HG03469 (cell line): Measurements from ENCODE around the gene KYAT1.
A peak's percentile ranks its signal among the peaks of the same experiment; 100 is the strongest.
"Not testable (repeated sequence)": the region's sequence is repeated elsewhere in the genome, so short reads cannot be mapped to it uniquely, and the experiment has no call there.

Experiments used
- ATAC-seq: cut with Tn5 transposase; IDR thresholded peaks from one replicate; pipeline ENCODE4 v1.9.1; 2021; ENCODE audit warnings: mild to moderate bottlenecking, moderate library complexity, moderate number of reproducible peaks; ENCODE audit not compliant: unreplicated experiment

KYAT1 gene

GRCh38 chr9:128843171-128843570, 38.6 kb downstream of the KYAT1 start:
- ATAC-seq, result not testable (repeated sequence)

GRCh38 chr9:128841694-128842492, 39.9 kb downstream of the KYAT1 start:
- no peak for ATAC-seq

GRCh38 chr9:128840524-128840923, 41.2 kb downstream of the KYAT1 start:
- no peak for ATAC-seq

GRCh38 chr9:128838338-128838737, 43.4 kb downstream of the KYAT1 start:
- ATAC-seq, result no peak

GRCh38 chr9:128836509-128837145, 45.1 kb downstream of the KYAT1 start:
- no peak for ATAC-seq

- ATAC-seq, result no peak
Measured at GRCh38 chr9:128835246-128836210, 46.2 kb downstream of the KYAT1 start.

- no peak for ATAC-seq
Measured at GRCh38 chr9:128833696-128834095, 48.1 kb downstream of the KYAT1 start.

- ATAC-seq, result peak; percentile 91
Measured at GRCh38 chr9:128829477-128830251, 52.1 kb downstream of the KYAT1 start, which contains the start of gene SPOUT1. Gene SPOUT1, minus strand, starts transcription at chr9:128829794. Its CDS starts 14 bp downstream, at chr9:128829780.

- ATAC-seq, result no peak
Measured at GRCh38 chr9:128828719-128829452, 52.9 kb downstream of the KYAT1 start.

- ATAC-seq, result no peak
Measured at GRCh38 chr9:128828267-128828666, 53.5 kb downstream of the KYAT1 start.

- no peak for ATAC-seq
Measured at GRCh38 chr9:128825923-128826700, 55.6 kb downstream of the KYAT1 start.

GRCh38 chr9:128824911-128825310, 56.8 kb downstream of the KYAT1 start:
- ATAC-seq, result no peak

- ATAC-seq, result no peak
Measured at GRCh38 chr9:128823903-128824406, 57.8 kb downstream of the KYAT1 start.

- no peak for ATAC-seq
Measured at GRCh38 chr9:128823362-128823902, 58.3 kb downstream of the KYAT1 start.

- no peak for ATAC-seq
Measured at GRCh38 chr9:128822407-128823042, 59.2 kb downstream of the KYAT1 start.

- ATAC-seq, result no peak
Measured at GRCh38 chr9:128821584-128822406, 60.0 kb downstream of the KYAT1 start.
